ENCODE data around the gene YEATS4.

GRCh38 chr12:69337311-69338090 lies 22.0 kb upstream of the YEATS4 start:
- TF ChIP-seq EZH2 (IDR thresholded peaks at IDR 0.05; ENCODE audit: borderline replicate concordance) (no peak), CTCF (IDR thresholded peaks at IDR 0.05; ENCODE audit: poor library complexity) (no peak)
